OCI-LY7 (cell line): ENCODE results near the gene AKIRIN2. TPM values are rescaled to one million over a fixed set of nuclear protein-coding genes. Genes with fewer than 3 reads are reported as not detected.

Experiments
- BruUV-seq: library from RNA; stranded (reverse); fragments of 400-500 nt; replicated peaks from 2 replicates; lab custom pipeline; 2021; lab: Mats Ljungman, UMichigan
- CTCF ChIA-PET: fragments of 300-600 bp; sonication (Branson Sonifier 250); formaldehyde crosslinking; loops from one replicate; lab custom pipeline; 2022; ENCODE audit warnings: antibody characterized with exemption; ENCODE audit not compliant: unreplicated experiment; lab: Charles Lee
- POLR2A ChIA-PET: fragments of 300-600 bp; sonication (Branson Sonifier 250); formaldehyde crosslinking; loops from one replicate; lab custom pipeline; 2022; ENCODE audit warnings: antibody characterized with exemption; lab: Charles Lee
- DNase-seq: peaks from one replicate; pipeline ENCODE4 v3.0.0-alpha.2; 2015; ENCODE audit warnings: low spot score
- H2AFZ ChIP-seq: fragments of 200-600 bp; sonication (generic), shearing (Covaris generic); 2 replicates; pipeline ENCODE4 v1.6.1; 2014; ENCODE audit warnings: mild to moderate bottlenecking, antibody characterized with exemption, low read length, moderate library complexity
- H3K27ac ChIP-seq: fragments of 200-600 bp; sonication (generic); 2 replicates; pipeline ENCODE4 v1.5.1; 2014; ENCODE audit warnings: mixed run types, low read depth, mild to moderate bottlenecking, moderate library complexity, low read length, inconsistent platforms; ENCODE audit not compliant: poor library complexity, severe bottlenecking
- H3K36me3 ChIP-seq: fragments of 200-600 bp; sonication (generic); 2 replicates; pipeline ENCODE4 v1.6.1; 2014; ENCODE audit warnings: mild to moderate bottlenecking, antibody characterized with exemption, low read length, moderate library complexity, mixed read lengths; ENCODE audit not compliant: insufficient read depth
- H3K4me1 ChIP-seq: fragments of 200-600 bp; sonication (generic); 2 replicates; pipeline ENCODE4 v1.5.1; 2014; ENCODE audit warnings: mild to moderate bottlenecking, low read length; ENCODE audit not compliant: insufficient read depth, poor library complexity, severe bottlenecking
- H3K4me2 ChIP-seq: fragments of 200-600 bp; sonication (generic); 2 replicates; pipeline ENCODE4 v1.6.1; 2014; ENCODE audit warnings: mild to moderate bottlenecking, low read length
- H3K4me3 ChIP-seq: fragments of 200-600 bp; sonication (generic); 2 replicates; pipeline ENCODE4 v1.5.1; 2014; ENCODE audit warnings: mild to moderate bottlenecking, low read depth, low read length; ENCODE audit not compliant: poor library complexity, severe bottlenecking
- H3K79me2 ChIP-seq: fragments of 200-600 bp; sonication (generic); 2 replicates; pipeline ENCODE4 v1.6.1; 2016; ENCODE audit warnings: low read depth, mild to moderate bottlenecking, low read length, moderate library complexity, mixed read lengths; ENCODE audit not compliant: insufficient read depth
- H3K9me2 ChIP-seq: fragments of 200-600 bp; sonication (generic); 2 replicates; pipeline ENCODE4 v1.6.1; 2016; ENCODE audit warnings: mild to moderate bottlenecking, low read length, mixed read lengths; ENCODE audit not compliant: insufficient read depth
- H3K9me3 ChIP-seq: fragments of 200-600 bp; sonication (generic); 2 replicates; pipeline ENCODE4 v1.6.1; 2014; ENCODE audit warnings: mild to moderate bottlenecking, mixed run types, low read length, mixed read lengths
- H4K20me1 ChIP-seq: fragments of 200-600 bp; sonication (generic); 2 replicates; pipeline ENCODE4 v1.6.1; 2014; ENCODE audit warnings: mild to moderate bottlenecking, antibody characterized with exemption, low read length, moderate library complexity, mixed read lengths; ENCODE audit not compliant: insufficient read depth
- EZH2phosphoT487 ChIP-seq: fragments of 200-600 bp; sonication (generic); IDR thresholded peaks from 2 replicates; pipeline ENCODE4 v1.6.1; 2018; ENCODE audit warnings: low read depth, borderline replicate concordance, mild to moderate bottlenecking, mixed run types, antibody characterized with exemption, low read length, moderate library complexity, mixed read lengths
- intact Hi-C: fragments of 100-400 bp; cut with micrococcal nuclease; formaldehyde crosslinking; loops from one replicate; pipeline ENCODE4 v1.10.0; 2022; ENCODE audit not compliant: unreplicated experiment
- total RNA-seq, 2 experiments: library from RNA; depleted of rRNA in 1 of 2; stranded (reverse); fragments of >200 nt in 1 of 2; shearing (Covaris generic) in 1 of 2; gene quantifications; 2 replicates each; pipeline ENCODE4 v1.2.3, GENCODE V29; 2014 to 2022
- TF ChIP-seq, protein P1 (sequence below): fragments of 200-600 bp; sonication (generic); conservative IDR thresholded peaks from 2 replicates; pipeline ENCODE4 v1.5.1; 2014; ENCODE audit warnings: mild to moderate bottlenecking, antibody characterized with exemption, low read length, moderate library complexity, mixed read lengths

Gene AKIRIN2
- total RNA-seq, 2 experiments from 2014 or later = 70.4 to 127 TPM

DNA sequence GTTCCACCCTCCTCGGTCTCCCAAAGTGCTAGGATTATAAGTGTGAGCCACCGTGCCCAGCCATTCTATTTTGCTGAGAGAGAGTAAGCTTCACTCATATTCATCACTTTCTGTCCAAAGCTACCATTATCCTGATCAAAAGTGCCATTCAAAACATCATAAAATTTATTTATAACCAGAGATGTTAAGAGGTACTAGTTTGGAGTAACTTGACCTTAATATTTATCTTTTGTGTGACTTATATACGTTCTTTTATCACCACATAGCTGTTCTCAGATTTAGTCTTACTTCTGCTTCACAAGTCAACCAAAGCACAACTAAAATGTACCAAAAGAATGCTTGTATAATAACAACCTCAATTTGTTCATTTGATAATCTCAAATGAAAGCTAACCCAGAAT lies 18.1 kb downstream of the AKIRIN2 start:
- peaks cover 26% of the 10 kb centered on the region for H4K20me1 ChIP-seq
- no peaks in the 10 kb centered on the region for H3K4me1 ChIP-seq
- H3K79me2 ChIP-seq = peaks cover 100% of the 10 kb centered on the region
- H3K9me3 ChIP-seq = no peaks in the 10 kb centered on the region
- ChIA-PET CTCF (no interaction called here), POLR2A (interaction anchor here (0.9 to 6.4 kb wide), 3 partner anchors 14 to 34 kb away, joined by 3 to 48 read pairs (median 4); no protein-coding TSS in a partner anchor)
- DNase-seq = no peak
- H3K27ac ChIP-seq = no peak overlapping the region
- TF ChIP-seq, protein P1, sequence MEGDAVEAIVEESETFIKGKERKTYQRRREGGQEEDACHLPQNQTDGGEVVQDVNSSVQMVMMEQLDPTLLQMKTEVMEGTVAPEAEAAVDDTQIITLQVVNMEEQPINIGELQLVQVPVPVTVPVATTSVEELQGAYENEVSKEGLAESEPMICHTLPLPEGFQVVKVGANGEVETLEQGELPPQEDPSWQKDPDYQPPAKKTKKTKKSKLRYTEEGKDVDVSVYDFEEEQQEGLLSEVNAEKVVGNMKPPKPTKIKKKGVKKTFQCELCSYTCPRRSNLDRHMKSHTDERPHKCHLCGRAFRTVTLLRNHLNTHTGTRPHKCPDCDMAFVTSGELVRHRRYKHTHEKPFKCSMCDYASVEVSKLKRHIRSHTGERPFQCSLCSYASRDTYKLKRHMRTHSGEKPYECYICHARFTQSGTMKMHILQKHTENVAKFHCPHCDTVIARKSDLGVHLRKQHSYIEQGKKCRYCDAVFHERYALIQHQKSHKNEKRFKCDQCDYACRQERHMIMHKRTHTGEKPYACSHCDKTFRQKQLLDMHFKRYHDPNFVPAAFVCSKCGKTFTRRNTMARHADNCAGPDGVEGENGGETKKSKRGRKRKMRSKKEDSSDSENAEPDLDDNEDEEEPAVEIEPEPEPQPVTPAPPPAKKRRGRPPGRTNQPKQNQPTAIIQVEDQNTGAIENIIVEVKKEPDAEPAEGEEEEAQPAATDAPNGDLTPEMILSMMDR = no peak
- TF ChIP-seq EZH2phosphoT487 = no peak
- intact Hi-C loops = no loop called here
- H2AFZ ChIP-seq = no peak overlapping the region
- no peak overlapping the region for H3K4me2 ChIP-seq
- no peak overlapping the region for H3K4me3 ChIP-seq
- no TSS peak for BruUV-seq
- H3K9me2 ChIP-seq = no peaks in the 10 kb centered on the region
- peaks cover 100% of the 10 kb centered on the region for H3K36me3 ChIP-seq

DNA sequence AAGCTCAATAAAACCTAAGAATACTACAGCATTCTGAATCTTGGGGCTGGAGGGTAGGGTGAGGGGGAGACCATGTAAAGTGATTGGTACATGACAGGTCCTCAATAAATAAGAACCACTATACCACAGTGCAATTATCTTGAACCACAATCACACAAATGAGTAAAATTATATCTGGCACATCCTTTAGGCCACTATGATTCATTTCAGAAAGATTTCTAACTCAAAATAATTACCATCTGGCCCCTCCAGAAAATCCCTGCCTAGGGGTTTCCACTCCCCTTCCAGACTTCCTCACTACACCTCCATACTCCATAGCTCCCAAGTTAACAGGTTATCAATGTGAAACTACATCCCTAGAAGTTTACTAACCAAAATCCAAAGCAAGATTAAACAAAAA lies 19.7 kb downstream of the AKIRIN2 start:
- Histone ChIP-seq H3K79me2 (peaks cover 98% of the 10 kb centered on the region), H3K4me1 (no peaks in the 10 kb centered on the region), H3K27ac (no peak overlapping the region), H3K9me2 (no peaks in the 10 kb centered on the region), H4K20me1 (peaks cover 26% of the 10 kb centered on the region), H3K4me2 (no peak overlapping the region), H2AFZ (no peak overlapping the region), H3K4me3 (no peak overlapping the region), H3K36me3 (peaks cover 100% of the 10 kb centered on the region), H3K9me3 (no peaks in the 10 kb centered on the region)
- no peak for DNase-seq
- ChIA-PET CTCF (no interaction called here), POLR2A (interaction anchor here (0.6 to 6.4 kb wide), 7 partner anchors 9 to 131 kb away, joined by 3 to 48 read pairs (median 4); no protein-coding TSS in a partner anchor)
- TF ChIP-seq, protein P1 = no peak
- TF ChIP-seq EZH2phosphoT487 = no peak
- intact Hi-C loops = no loop called here
- no TSS peak for BruUV-seq

DNA sequence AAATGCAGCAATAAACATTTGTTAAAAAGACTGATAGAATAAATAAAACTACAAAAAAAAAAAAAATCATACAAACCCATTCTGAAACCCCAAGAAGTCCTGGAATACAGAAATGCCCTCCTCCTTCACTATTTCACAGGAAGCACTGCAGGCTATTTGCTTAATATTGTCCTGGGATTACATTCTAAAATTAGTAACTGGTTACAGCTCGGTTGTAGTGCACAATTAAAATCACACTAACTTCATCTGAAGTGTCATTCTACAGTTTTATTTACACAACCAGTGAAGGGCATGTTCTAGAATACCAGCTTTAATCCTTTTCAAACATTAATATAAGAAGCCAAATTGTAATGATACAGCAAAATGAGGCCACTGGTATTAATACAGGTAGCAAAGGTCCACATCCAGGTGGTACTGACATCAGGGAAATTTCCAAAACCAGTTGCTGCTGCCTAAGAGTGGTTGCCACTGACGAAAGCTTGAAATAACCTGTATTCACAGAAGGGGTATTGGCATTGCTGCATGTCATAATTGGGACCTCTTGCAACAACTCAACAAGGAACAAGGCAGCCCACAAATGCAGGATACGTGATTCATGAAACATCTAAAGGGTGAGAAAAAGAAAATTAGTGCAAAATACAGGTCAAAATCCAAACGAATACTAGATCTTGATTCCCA lies 26.9 kb downstream of the AKIRIN2 start:
- no peak overlapping the region for H3K27ac ChIP-seq
- peaks cover 97% of the 10 kb centered on the region for H3K36me3 ChIP-seq
- no peaks in the 10 kb centered on the region for H3K9me3 ChIP-seq
- H3K79me2 ChIP-seq = peaks cover 39% of the 10 kb centered on the region; the same call in 1 of the 2 replicates
- no peak for TF ChIP-seq EZH2phosphoT487
- TF ChIP-seq, protein P1 = no peak
- CTCF ChIA-PET = no interaction called here
- intact Hi-C loops = no loop called here
- DNase-seq = no peak
- POLR2A ChIA-PET = no interaction called here
- H3K4me3 ChIP-seq = no peak overlapping the region
- H2AFZ ChIP-seq = no peak overlapping the region
- H3K9me2 ChIP-seq = no peaks in the 10 kb centered on the region
- BruUV-seq = TSS peak; percentile 51
- no peaks in the 10 kb centered on the region for H4K20me1 ChIP-seq
- peaks cover 4% of the 10 kb centered on the region for H3K4me1 ChIP-seq
- H3K4me2 ChIP-seq = no peak overlapping the region
